ENCODE measurements around the gene PLPP6. TPM values are rescaled to one million over a fixed set of nuclear protein-coding genes. Genes with fewer than 3 reads are reported as not detected.

The PLPP6 gene
- total RNA-seq, 1 donor from 2014 or later, result 8.6 TPM

DNA sequence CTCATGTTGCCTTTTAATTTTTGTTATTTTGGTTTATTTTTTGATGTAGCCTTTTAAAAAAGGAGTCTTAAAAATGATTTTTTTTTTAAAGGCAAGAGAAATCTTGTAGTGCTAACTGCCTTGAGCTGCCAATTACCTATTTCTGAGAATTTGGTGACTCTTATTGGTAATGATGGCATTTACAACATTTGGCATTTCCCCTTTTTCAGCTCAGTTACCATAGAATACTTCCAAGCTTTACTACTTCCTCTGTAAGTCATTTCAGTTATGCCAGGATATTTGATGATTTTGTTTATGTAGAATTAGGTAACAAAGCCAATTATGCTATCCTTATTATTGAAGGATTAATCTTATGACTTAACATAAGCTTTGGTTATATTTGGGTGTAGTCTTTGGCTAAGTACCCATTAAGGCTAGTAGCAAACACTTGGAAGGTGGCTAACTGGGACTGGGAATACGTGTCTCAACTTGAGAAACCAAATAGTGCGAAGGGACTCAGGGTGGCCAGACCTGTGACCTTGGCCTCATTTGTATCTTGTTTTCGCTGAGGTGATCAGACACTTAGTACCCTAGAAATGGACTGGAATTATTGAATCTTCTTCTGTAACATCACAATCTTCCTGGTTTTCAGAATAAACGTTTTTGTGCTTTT lies 45.0 kb downstream of the PLPP6 start:
- H3K27ac Mint-ChIP-seq (ENCODE audit: unreplicated experiment), result no peak overlapping the region
- TF ChIP-seq, protein P1, sequence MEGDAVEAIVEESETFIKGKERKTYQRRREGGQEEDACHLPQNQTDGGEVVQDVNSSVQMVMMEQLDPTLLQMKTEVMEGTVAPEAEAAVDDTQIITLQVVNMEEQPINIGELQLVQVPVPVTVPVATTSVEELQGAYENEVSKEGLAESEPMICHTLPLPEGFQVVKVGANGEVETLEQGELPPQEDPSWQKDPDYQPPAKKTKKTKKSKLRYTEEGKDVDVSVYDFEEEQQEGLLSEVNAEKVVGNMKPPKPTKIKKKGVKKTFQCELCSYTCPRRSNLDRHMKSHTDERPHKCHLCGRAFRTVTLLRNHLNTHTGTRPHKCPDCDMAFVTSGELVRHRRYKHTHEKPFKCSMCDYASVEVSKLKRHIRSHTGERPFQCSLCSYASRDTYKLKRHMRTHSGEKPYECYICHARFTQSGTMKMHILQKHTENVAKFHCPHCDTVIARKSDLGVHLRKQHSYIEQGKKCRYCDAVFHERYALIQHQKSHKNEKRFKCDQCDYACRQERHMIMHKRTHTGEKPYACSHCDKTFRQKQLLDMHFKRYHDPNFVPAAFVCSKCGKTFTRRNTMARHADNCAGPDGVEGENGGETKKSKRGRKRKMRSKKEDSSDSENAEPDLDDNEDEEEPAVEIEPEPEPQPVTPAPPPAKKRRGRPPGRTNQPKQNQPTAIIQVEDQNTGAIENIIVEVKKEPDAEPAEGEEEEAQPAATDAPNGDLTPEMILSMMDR (conservative IDR thresholded peaks at IDR 0.05), result no peak
- DNase-seq (ENCODE audit: low read depth, low spot score), result no peak
- no peaks in the 10 kb centered on the region for H3K27me3 Mint-ChIP-seq (ENCODE audit: low read depth)
- H3K9me3 Mint-ChIP-seq, result no peaks in the 10 kb centered on the region
- H3K4me3 Mint-ChIP-seq, result no peak overlapping the region
- H3K36me3 Mint-ChIP-seq (ENCODE audit: low read depth), result peaks cover 13% of the 10 kb centered on the region
- no peaks in the 10 kb centered on the region for H3K4me1 Mint-ChIP-seq

DNA sequence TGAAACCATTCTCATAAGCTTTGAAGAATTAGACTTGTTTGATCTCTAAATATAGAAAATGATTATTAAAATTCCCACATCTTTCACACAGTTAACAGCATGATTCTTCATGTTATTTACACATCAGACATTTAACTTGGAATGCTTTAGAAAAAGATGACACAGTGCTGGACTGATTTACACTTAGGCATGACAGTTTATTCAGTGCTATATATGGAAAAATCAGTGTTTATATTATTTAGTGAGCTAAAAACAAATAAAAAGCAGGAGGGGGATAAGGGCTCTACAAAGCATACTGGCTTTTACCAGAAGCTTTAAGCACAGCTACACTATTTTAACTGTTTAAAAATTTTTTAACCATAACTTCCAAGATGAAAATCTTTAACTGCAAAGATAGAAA lies 47.3 kb downstream of the PLPP6 start:
- Mint-ChIP-seq H3K27ac (ENCODE audit: unreplicated experiment) (no peak overlapping the region), H3K4me1 (no peaks in the 10 kb centered on the region), H3K36me3 (ENCODE audit: low read depth) (peaks cover 20% of the 10 kb centered on the region), H3K4me3 (no peak overlapping the region), H3K9me3 (peaks cover 5% of the 10 kb centered on the region), H3K27me3 (ENCODE audit: low read depth) (no peaks in the 10 kb centered on the region)
- TF ChIP-seq, protein P1 (conservative IDR thresholded peaks at IDR 0.05), result no peak
- DNase-seq (ENCODE audit: low read depth, low spot score), result no peak

DNA sequence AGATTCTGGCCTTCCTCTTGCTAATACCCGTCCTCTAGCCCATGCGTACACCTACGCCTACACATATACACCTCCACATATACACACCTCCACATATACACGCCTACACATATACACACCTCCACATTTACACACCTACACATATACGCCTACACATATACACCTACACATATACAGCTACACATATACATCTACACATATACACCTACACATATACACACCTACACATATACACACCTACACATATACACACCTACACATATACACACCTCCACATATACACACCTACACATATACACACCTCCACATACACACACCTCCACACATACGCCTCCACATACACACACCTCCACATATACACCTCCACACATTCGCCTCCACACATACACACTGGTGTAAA lies 51.8 kb downstream of the PLPP6 start:
- no peaks in the 10 kb centered on the region for H3K4me1 Mint-ChIP-seq
- TF ChIP-seq, protein P1 (conservative IDR thresholded peaks at IDR 0.05), result no peak

DNA sequence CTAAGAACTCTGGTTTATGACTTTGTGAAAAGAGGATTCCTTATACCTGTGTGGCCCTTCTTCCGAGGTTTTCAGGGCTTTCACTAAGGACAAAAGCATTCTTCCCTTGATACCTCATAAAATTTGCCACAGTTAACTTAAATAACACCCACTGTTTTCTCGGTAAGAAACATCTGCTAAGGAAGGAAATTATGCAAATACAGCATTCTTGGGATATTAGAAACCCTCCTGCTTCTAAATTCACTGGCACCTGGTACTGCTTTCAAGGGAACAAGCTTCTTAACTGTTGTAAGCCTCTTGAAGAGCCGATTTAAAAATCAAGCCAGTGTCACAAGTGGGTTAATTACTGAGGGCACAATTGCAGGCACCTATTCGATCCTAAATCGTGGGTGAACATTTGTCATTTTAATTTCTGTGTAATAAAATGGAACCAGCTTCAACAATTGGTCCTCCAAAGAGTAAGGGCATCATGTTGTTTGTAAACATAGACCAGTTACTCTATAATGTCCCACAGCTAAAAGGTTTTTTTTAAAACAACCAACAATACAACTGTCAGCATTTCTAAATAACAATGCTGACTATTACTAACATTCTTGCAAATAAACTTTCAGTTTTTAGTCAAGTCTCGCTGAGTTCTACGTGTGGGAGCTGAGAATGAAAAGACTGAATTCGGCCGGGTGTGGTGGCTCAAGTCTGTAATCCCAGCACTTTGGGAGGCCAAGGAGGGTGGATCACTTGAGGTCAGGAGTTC lies 52.3 kb downstream of the PLPP6 start:
- TF ChIP-seq, protein P1 (conservative IDR thresholded peaks at IDR 0.05), result no peak
- H3K36me3 Mint-ChIP-seq (ENCODE audit: low read depth), result peaks cover 26% of the 10 kb centered on the region
- H3K4me1 Mint-ChIP-seq, result no peaks in the 10 kb centered on the region
- DNase-seq (ENCODE audit: low read depth, low spot score), result no peak
- H3K27me3 Mint-ChIP-seq (ENCODE audit: low read depth), result no peaks in the 10 kb centered on the region
- H3K9me3 Mint-ChIP-seq, result peaks cover 5% of the 10 kb centered on the region
- H3K27ac Mint-ChIP-seq (ENCODE audit: unreplicated experiment), result no peak overlapping the region
- no peak overlapping the region for H3K4me3 Mint-ChIP-seq

More for the DNA sequence above, 51.8 kb downstream of the PLPP6 start:
- H3K9me3 Mint-ChIP-seq, result peaks cover 5% of the 10 kb centered on the region
- no peak overlapping the region for H3K4me3 Mint-ChIP-seq
- H3K27ac Mint-ChIP-seq (ENCODE audit: unreplicated experiment), result no peak overlapping the region
- H3K27me3 Mint-ChIP-seq (ENCODE audit: low read depth), result no peaks in the 10 kb centered on the region
- DNase-seq (ENCODE audit: low read depth, low spot score), result no peak
- peaks cover 26% of the 10 kb centered on the region for H3K36me3 Mint-ChIP-seq (ENCODE audit: low read depth)

Other genes starting within 250 kb of the PLPP6 start
- gene SLC1A1, start 171.8 kb upstream of the PLPP6 start, total RNA-seq, result 0.89 and 0.96 TPM in 2 replicates
- 0.44 and 1.3 TPM in 2 replicates for gene SPATA6L, start 4.2 kb downstream of the PLPP6 start, total RNA-seq
- gene CDC37L1, start 17.3 kb downstream of the PLPP6 start, total RNA-seq, result 9.3 and 9.4 TPM in 2 replicates
- 59.0 and 67.4 TPM in 2 replicates for gene AK3, start 78.9 kb downstream of the PLPP6 start, total RNA-seq
- gene RCL1, start 130.7 kb downstream of the PLPP6 start, total RNA-seq, result 12.7 TPM in 2 replicates